ENCODE results near the gene UPB1.

UPB1 gene

DNA sequence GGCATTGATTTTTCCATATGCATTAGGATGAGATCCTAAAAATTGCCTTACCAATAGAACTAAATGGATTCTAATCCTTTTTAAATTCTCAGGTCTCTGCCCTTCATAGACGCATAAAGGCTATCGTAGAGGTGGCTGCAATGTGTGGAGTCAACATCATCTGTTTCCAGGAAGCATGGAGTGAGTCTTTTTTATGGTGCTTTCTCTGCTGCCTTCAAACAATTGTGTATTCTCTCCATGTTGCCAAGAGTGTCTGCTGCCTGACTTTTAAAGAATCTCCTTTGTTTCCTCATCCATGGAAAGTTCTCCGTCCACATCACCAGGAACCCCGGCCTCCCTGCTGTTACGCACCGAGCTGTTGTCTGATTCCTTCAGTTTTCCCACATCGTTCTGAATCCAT lies 6.9 kb downstream of the UPB1 start:
- H3K9me3 Mint-ChIP-seq, result no peaks in the 10 kb centered on the region
- no peak overlapping the region for H3K27ac Mint-ChIP-seq
- no peaks in the 10 kb centered on the region for H3K36me3 Mint-ChIP-seq (ENCODE audit: low read depth)
- peaks cover 42% of the 10 kb centered on the region for H3K27me3 Mint-ChIP-seq (ENCODE audit: low read depth)
- peaks cover 25% of the 10 kb centered on the region for H3K4me1 Mint-ChIP-seq
- no peak overlapping the region for H3K4me3 Mint-ChIP-seq
- TF ChIP-seq, protein P1, sequence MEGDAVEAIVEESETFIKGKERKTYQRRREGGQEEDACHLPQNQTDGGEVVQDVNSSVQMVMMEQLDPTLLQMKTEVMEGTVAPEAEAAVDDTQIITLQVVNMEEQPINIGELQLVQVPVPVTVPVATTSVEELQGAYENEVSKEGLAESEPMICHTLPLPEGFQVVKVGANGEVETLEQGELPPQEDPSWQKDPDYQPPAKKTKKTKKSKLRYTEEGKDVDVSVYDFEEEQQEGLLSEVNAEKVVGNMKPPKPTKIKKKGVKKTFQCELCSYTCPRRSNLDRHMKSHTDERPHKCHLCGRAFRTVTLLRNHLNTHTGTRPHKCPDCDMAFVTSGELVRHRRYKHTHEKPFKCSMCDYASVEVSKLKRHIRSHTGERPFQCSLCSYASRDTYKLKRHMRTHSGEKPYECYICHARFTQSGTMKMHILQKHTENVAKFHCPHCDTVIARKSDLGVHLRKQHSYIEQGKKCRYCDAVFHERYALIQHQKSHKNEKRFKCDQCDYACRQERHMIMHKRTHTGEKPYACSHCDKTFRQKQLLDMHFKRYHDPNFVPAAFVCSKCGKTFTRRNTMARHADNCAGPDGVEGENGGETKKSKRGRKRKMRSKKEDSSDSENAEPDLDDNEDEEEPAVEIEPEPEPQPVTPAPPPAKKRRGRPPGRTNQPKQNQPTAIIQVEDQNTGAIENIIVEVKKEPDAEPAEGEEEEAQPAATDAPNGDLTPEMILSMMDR (IDR thresholded peaks at IDR 0.05; ENCODE audit: unreplicated experiment in 3 of 3), result no peak

DNA sequence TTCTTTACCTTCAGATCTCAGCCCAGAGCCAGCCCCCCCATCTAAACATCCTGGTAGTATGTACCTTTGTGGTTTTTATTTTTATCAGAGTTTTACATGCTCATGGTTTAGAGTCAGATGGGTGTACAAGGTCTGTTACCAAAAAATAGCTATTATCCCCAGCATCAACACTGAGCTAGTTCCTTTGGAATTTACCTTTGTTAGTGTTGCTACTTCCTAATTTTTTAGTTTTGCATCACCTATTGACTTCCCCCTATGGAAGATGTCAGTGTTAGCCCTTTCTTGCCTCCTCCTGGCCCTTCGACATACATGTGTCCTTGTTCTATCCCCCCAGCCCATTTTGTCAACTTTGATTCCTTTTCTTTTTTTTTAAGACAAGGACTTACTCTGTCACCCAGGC lies 7.4 kb downstream of the UPB1 start:
- Mint-ChIP-seq H3K36me3 (ENCODE audit: low read depth) (no peaks in the 10 kb centered on the region), H3K27ac (no peak overlapping the region), H3K4me1 (peaks cover 27% of the 10 kb centered on the region), H3K4me3 (no peak overlapping the region), H3K27me3 (ENCODE audit: low read depth) (peaks cover 42% of the 10 kb centered on the region), H3K9me3 (no peaks in the 10 kb centered on the region)
- TF ChIP-seq, protein P1 (IDR thresholded peaks at IDR 0.05; ENCODE audit: unreplicated experiment in 3 of 3), result no peak

DNA sequence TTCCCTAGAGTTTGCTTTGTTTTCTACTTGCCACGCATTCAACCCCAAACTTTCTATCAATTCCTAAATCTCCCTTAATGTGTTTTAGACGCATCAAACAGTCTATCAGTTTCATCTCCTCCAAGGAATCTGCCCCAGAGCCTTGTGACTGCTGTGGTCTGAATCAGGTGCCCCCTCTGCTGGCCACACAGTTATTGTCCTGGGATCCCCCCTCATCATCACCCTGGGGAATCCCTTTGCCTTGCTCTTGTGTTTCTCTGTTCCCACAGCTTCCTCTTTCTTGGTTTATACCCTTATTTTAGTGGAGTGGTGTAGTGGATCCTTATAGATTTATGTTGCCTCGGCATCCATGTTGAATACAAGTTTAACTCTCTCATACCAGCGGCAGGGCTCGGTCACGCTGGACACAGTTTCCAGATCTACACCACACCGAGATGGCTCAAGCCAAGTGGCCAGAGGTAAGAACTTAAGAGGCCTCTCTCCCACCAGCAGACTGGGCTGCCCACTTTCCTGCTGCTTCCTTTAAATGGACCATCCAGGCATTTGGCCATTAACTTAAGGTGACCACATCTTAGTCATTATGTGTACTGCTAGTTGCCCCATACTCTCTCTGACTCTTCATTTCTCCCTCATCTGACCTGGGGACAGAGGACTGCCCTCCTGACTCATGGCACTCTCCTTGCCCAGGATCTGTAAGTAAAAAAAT lies 8.2 kb downstream of the UPB1 start:
- peaks cover 27% of the 10 kb centered on the region for H3K4me1 Mint-ChIP-seq
- no peaks in the 10 kb centered on the region for H3K9me3 Mint-ChIP-seq
- no peak overlapping the region for H3K4me3 Mint-ChIP-seq
- H3K36me3 Mint-ChIP-seq (ENCODE audit: low read depth), result no peaks in the 10 kb centered on the region
- no peak overlapping the region for H3K27ac Mint-ChIP-seq
- peaks cover 47% of the 10 kb centered on the region for H3K27me3 Mint-ChIP-seq (ENCODE audit: low read depth)
- TF ChIP-seq, protein P1 (IDR thresholded peaks at IDR 0.05; ENCODE audit: unreplicated experiment in 3 of 3), result peak; percentile 19 to 42 (median 27)

DNA sequence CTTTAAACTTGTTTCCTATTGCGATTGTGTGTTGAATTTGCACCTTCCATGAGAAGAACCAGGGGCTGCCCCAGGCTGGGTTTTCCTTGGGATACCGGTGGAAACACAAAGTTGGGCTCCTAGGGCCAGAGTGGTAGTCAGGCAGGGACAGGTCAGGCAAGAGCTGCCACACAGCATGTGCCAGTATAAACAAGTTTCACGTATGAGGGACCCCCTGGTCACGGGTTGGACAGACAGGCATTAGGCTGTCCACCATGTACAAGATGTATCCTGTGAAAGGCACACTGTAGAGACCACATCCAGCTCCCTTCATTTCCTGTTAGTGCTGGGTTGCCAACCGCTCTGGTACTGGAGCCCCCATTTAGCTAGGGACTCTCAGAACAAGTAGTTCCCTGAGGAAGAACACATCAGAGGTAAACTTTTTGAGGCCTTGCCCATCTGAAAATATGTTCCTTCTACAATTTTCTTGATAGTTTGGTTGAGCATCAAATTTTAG lies 8.8 kb downstream of the UPB1 start:
- Mint-ChIP-seq H3K27me3 (ENCODE audit: low read depth) (peaks cover 44% of the 10 kb centered on the region), H3K36me3 (ENCODE audit: low read depth) (no peaks in the 10 kb centered on the region), H3K4me3 (no peak overlapping the region), H3K27ac (no peak overlapping the region), H3K9me3 (no peaks in the 10 kb centered on the region), H3K4me1 (peaks cover 27% of the 10 kb centered on the region)
- TF ChIP-seq, protein P1 (IDR thresholded peaks at IDR 0.05; ENCODE audit: unreplicated experiment in 3 of 3), result no peak

DNA sequence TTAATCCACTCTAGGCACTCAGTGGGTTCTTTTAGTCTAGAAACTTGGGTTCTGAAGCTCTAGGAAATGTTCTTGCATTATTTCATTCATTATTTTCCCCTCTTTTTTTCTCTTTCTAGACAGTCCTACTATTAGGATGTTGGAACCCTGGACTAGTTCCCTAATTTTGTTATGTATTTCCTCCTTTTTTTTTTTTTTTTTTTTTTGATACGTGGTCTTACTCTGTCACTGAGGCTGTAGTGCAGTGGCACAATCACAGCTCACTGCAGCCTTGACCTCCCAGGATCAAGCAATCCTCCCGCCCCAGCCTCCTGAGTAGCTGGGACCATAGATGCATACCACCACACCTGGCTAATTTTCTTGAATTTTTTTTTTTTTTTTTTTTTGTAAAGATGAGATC lies 9.4 kb downstream of the UPB1 start:
- TF ChIP-seq, protein P1 (IDR thresholded peaks at IDR 0.05; ENCODE audit: unreplicated experiment in 3 of 3), result no peak
- Mint-ChIP-seq H3K9me3 (no peaks in the 10 kb centered on the region), H3K27me3 (ENCODE audit: low read depth) (peaks cover 43% of the 10 kb centered on the region), H3K36me3 (ENCODE audit: low read depth) (no peaks in the 10 kb centered on the region), H3K27ac (no peak overlapping the region), H3K4me3 (no peak overlapping the region), H3K4me1 (peaks cover 25% of the 10 kb centered on the region)
